H9 (cell line): ENCODE results near the gene ROBO1. TPM values are rescaled to one million over a fixed set of nuclear protein-coding genes. Genes with fewer than 3 reads are reported as not detected.

Experiments used
- DNase-seq: peaks from one replicate; pipeline ENCODE4 v3.0.0-alpha.2; 2017
- H2AFZ ChIP-seq: one replicate; pipeline ENCODE4 v1.6.1; 2013; ENCODE audit warnings: mild to moderate bottlenecking, low read length, control low read depth, moderate library complexity
- H2AK5ac ChIP-seq: 2 replicates; pipeline ENCODE4 v1.6.1; 2013; ENCODE audit warnings: low read length, control low read depth, mixed read lengths; ENCODE audit not compliant: insufficient read length
- H2BK120ac ChIP-seq: one replicate; pipeline ENCODE4 v1.6.1; 2013; ENCODE audit warnings: low read depth, mild to moderate bottlenecking, low read length, control low read depth, inconsistent platforms; ENCODE audit not compliant: poor library complexity, severe bottlenecking
- H2BK12ac ChIP-seq: 2 replicates; pipeline ENCODE4 v1.6.1; 2013; ENCODE audit warnings: low read length, control low read depth, mixed read lengths, low read depth; ENCODE audit not compliant: insufficient read length
- H2BK15ac ChIP-seq: 2 replicates; pipeline ENCODE4 v1.6.1; 2013; ENCODE audit warnings: low read depth, low read length, control low read depth
- H2BK20ac ChIP-seq: one replicate; pipeline ENCODE4 v1.6.1; 2013; ENCODE audit warnings: low read depth, mild to moderate bottlenecking, low read length, control low read depth, inconsistent platforms; ENCODE audit not compliant: poor library complexity, severe bottlenecking
- H2BK5ac ChIP-seq: 2 replicates; pipeline ENCODE4 v1.6.1; 2013; ENCODE audit warnings: low read length, control low read depth, mixed read lengths; ENCODE audit not compliant: insufficient read length
- H3K14ac ChIP-seq: 2 replicates; pipeline ENCODE4 v1.6.1; 2013; ENCODE audit warnings: low read length, control low read depth; ENCODE audit not compliant: insufficient read depth
- H3K18ac ChIP-seq: 2 replicates; pipeline ENCODE4 v1.6.1; 2013; ENCODE audit warnings: low read depth, mild to moderate bottlenecking, mixed read lengths, low read length, control low read depth; ENCODE audit not compliant: insufficient read length
- H3K23ac ChIP-seq: 2 replicates; pipeline ENCODE4 v1.6.1; 2013; ENCODE audit warnings: low read length, control low read depth, mixed read lengths, low read depth; ENCODE audit not compliant: insufficient read length
- H3K23me2 ChIP-seq: 2 replicates; pipeline ENCODE4 v1.6.1; 2013; ENCODE audit warnings: low read depth, mild to moderate bottlenecking, mixed read lengths, low read length, control low read depth; ENCODE audit not compliant: insufficient read length, poor library complexity, severe bottlenecking
- H3K27ac ChIP-seq: 2 replicates; pipeline ENCODE4 v1.5.1; 2013; ENCODE audit warnings: low read length, control low read depth, mixed read lengths, low read depth; ENCODE audit not compliant: insufficient read length
- H3K27me3 ChIP-seq: 2 replicates; pipeline ENCODE4 v1.6.1; 2013; ENCODE audit warnings: low read length, control low read depth, inconsistent platforms; ENCODE audit not compliant: insufficient read depth
- H3K4ac ChIP-seq: 2 replicates; pipeline ENCODE4 v1.6.1; 2013; ENCODE audit warnings: low read depth, mild to moderate bottlenecking, control low read depth, inconsistent platforms, low read length, moderate library complexity
- H3K4me1 ChIP-seq: 2 replicates; pipeline ENCODE4 v1.6.1; 2013; ENCODE audit warnings: low read length, control low read depth, inconsistent platforms; ENCODE audit not compliant: insufficient read depth
- H3K4me2 ChIP-seq: 2 replicates; pipeline ENCODE4 v1.6.1; 2013; ENCODE audit warnings: low read length, control low read depth, mixed read lengths; ENCODE audit not compliant: insufficient read length, insufficient read depth
- H3K56ac ChIP-seq: 2 replicates; pipeline ENCODE4 v1.6.1; 2013; ENCODE audit warnings: low read depth, mild to moderate bottlenecking, mixed read lengths, low read length, control low read depth; ENCODE audit not compliant: insufficient read length
- H3K79me1 ChIP-seq: 2 replicates; pipeline ENCODE4 v1.6.1; 2013; ENCODE audit warnings: low read depth, mild to moderate bottlenecking, moderate library complexity, low read length, control low read depth, inconsistent platforms; ENCODE audit not compliant: insufficient read depth, poor library complexity, severe bottlenecking
- H3K79me2 ChIP-seq: 2 replicates; pipeline ENCODE4 v1.6.1; 2013; ENCODE audit warnings: low read length, control low read depth, inconsistent platforms; ENCODE audit not compliant: insufficient read depth
- H3K9ac ChIP-seq: 2 replicates; pipeline ENCODE4 v1.6.1; 2013; ENCODE audit warnings: low read length, control low read depth, mixed read lengths; ENCODE audit not compliant: insufficient read length; ENCODE audit errors: extremely low read depth
- H3K9me3 ChIP-seq: one replicate; pipeline ENCODE4 v1.6.1; 2013; ENCODE audit warnings: low read depth, low read length, inconsistent platforms; ENCODE audit not compliant: control insufficient read depth
- H3T11ph ChIP-seq: one replicate; pipeline ENCODE4 v1.6.1; 2013; ENCODE audit warnings: mild to moderate bottlenecking, low read length, control low read depth, inconsistent platforms
- H4K20me1 ChIP-seq: one replicate; pipeline ENCODE4 v1.6.1; 2013; ENCODE audit not compliant: control insufficient read depth, insufficient read length, insufficient read depth
- H4K5ac ChIP-seq: 2 replicates; pipeline ENCODE4 v1.6.1; 2013; ENCODE audit warnings: low read depth, mild to moderate bottlenecking, mixed read lengths, low read length, control low read depth; ENCODE audit not compliant: insufficient read length
- H4K8ac ChIP-seq: replicated peaks from 2 replicates; pipeline ENCODE4 v1.6.1; 2013; ENCODE audit warnings: low read length, control low read depth, mixed read lengths, low read depth; ENCODE audit not compliant: insufficient read length
- H4K91ac ChIP-seq: 2 replicates; pipeline ENCODE4 v1.6.1; 2013; ENCODE audit warnings: low read depth, mild to moderate bottlenecking, moderate library complexity, mixed read lengths, low read length, control low read depth; ENCODE audit not compliant: insufficient read length
- H3K27ac Mint-ChIP-seq, 3 experiments: 2 replicates in 2 of 3; 3 replicates in 1 of 3; pipeline ENCODE4 v1.8.0; 2020 to 2021; ENCODE audit warnings: mixed read lengths in 3 of 3, mild to moderate bottlenecking in 1 of 3, moderate library complexity in 1 of 3
- H3K27me3 Mint-ChIP-seq: 2 replicates; pipeline ENCODE4 v1.8.0; 2021; ENCODE audit warnings: low read depth, mild to moderate bottlenecking, moderate library complexity, mixed read lengths
- H3K36me3 Mint-ChIP-seq, 3 experiments: 2 replicates in 2 of 3; 3 replicates in 1 of 3; pipeline ENCODE4 v1.8.0; 2020 to 2021; ENCODE audit warnings: low read depth in 3 of 3, mixed read lengths in 3 of 3; ENCODE audit not compliant: insufficient read depth in 1 of 3
- H3K4me1 Mint-ChIP-seq, 2 experiments: 2 replicates each; pipeline ENCODE4 v1.8.0; 2020; ENCODE audit warnings: mixed read lengths in 2 of 2
- H3K4me3 Mint-ChIP-seq, 2 experiments: 2 replicates in 1 of 2; 3 replicates in 1 of 2; pipeline ENCODE4 v1.8.0; 2020 to 2021; ENCODE audit warnings: mild to moderate bottlenecking in 2 of 2, mixed read lengths in 2 of 2, moderate library complexity in 1 of 2
- H3K9me3 Mint-ChIP-seq, 2 experiments: 2 replicates in 1 of 2; 3 replicates in 1 of 2; pipeline ENCODE4 v1.8.0; 2020; ENCODE audit warnings: mild to moderate bottlenecking in 2 of 2, mixed read lengths in 2 of 2, moderate library complexity in 1 of 2
- WGBS: extraction: QIAGEN DNeasy Blood & Tissue Kit; methylation state at CpG from one replicate; pipeline ENCODE4 v1.1.7; 2013; ENCODE audit warnings: missing lambda C conversion rate, low lambda C conversion rate, mixed read lengths; ENCODE audit not compliant: insufficient read length; ENCODE audit errors: extremely low coverage; 5-methylcytosine and 5-hydroxymethylcytosine counted together
- total RNA-seq: library from RNA; stranded (reverse); gene quantifications from 2 replicates; pipeline ENCODE4 v1.2.1, GENCODE V29; 2021
- TF ChIP-seq, protein P1 (sequence below): fragments of 200-600 bp; sonication (generic); conservative IDR thresholded peaks from 3 replicates; pipeline ENCODE4 v1.8.0; 2021; ENCODE audit warnings: antibody characterized with exemption, mild to moderate bottlenecking

The ROBO1 gene
- total RNA-seq, 1 experiment from 2014 or later = 62.7 TPM

GRCh38 chr3:79751703-79752102 lies 16.1 kb downstream of the ROBO1 start:
- no peaks in the 10 kb centered on the region for H3K79me1 ChIP-seq
- H3K9me3 ChIP-seq = no peaks in the 10 kb centered on the region
- no peak overlapping the region for H4K91ac ChIP-seq
- H4K8ac ChIP-seq = no peak overlapping the region
- no peak overlapping the region for H2BK12ac ChIP-seq
- no peak overlapping the region for H3K27ac ChIP-seq
- no peaks in the 10 kb centered on the region for H3K23me2 ChIP-seq
- no peak overlapping the region for H3K4ac ChIP-seq
- Mint-ChIP-seq H3K4me3 (no peak overlapping the region), H3K9me3 (peaks cover 3 to 15% of the 10 kb centered on the region in 2 experiments; a peak in 4 of 5 replicates), H3K27me3 (no peaks in the 10 kb centered on the region), H3K36me3 (peaks cover 0 to 14% (median 5%) of the 10 kb centered on the region in 3 experiments; a peak in 5 of 7 replicates), H3K4me1 (no peaks in the 10 kb centered on the region), H3K27ac (no peak overlapping the region)
- no peak overlapping the region for H2AK5ac ChIP-seq
- no peak overlapping the region for H2BK20ac ChIP-seq
- TF ChIP-seq, protein P1, sequence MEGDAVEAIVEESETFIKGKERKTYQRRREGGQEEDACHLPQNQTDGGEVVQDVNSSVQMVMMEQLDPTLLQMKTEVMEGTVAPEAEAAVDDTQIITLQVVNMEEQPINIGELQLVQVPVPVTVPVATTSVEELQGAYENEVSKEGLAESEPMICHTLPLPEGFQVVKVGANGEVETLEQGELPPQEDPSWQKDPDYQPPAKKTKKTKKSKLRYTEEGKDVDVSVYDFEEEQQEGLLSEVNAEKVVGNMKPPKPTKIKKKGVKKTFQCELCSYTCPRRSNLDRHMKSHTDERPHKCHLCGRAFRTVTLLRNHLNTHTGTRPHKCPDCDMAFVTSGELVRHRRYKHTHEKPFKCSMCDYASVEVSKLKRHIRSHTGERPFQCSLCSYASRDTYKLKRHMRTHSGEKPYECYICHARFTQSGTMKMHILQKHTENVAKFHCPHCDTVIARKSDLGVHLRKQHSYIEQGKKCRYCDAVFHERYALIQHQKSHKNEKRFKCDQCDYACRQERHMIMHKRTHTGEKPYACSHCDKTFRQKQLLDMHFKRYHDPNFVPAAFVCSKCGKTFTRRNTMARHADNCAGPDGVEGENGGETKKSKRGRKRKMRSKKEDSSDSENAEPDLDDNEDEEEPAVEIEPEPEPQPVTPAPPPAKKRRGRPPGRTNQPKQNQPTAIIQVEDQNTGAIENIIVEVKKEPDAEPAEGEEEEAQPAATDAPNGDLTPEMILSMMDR = no peak
- no peak overlapping the region for H3K56ac ChIP-seq
- no peak overlapping the region for H3K4me2 ChIP-seq
- H4K5ac ChIP-seq = no peak overlapping the region
- no peaks in the 10 kb centered on the region for H3K27me3 ChIP-seq
- DNase-seq = no peak
- no peaks in the 10 kb centered on the region for H4K20me1 ChIP-seq
- no peak overlapping the region for H3K9ac ChIP-seq
- no peak overlapping the region for H3T11ph ChIP-seq
- WGBS = no CpG with 5 or more reads among the region's 1 CpG
- no peaks in the 10 kb centered on the region for H3K4me1 ChIP-seq
- no peak overlapping the region for H3K14ac ChIP-seq
- no peak overlapping the region for H2BK15ac ChIP-seq
- H3K18ac ChIP-seq = no peak overlapping the region
- no peak overlapping the region for H2BK120ac ChIP-seq
- no peak overlapping the region for H3K23ac ChIP-seq
- H2BK5ac ChIP-seq = no peak overlapping the region
- no peaks in the 10 kb centered on the region for H3K79me2 ChIP-seq
- H2AFZ ChIP-seq = no peak overlapping the region
